GM23338 (cell line): ENCODE measurements around the gene DYRK3. TPM values are rescaled to one million over a fixed set of nuclear protein-coding genes. Genes with fewer than 3 reads are reported as not detected.

Experiments used
- ATAC-seq: fragments of 200-7000 bp; cut with Tn5 transposase; 3 replicates; pipeline ENCODE4 v1.9.1; 2020
- DNase-seq: peaks from one replicate; pipeline ENCODE4 v3.0.0-alpha.2; 2015; ENCODE audit warnings: low spot score
- H2AFZ ChIP-seq: fragments of 200-600 bp; sonication (generic); 2 replicates; pipeline ENCODE4 v1.8.0; 2016; ENCODE audit warnings: antibody characterized with exemption, mild to moderate bottlenecking, moderate library complexity
- H3F3A ChIP-seq: fragments of 200-600 bp; sonication (generic); replicated peaks from 2 replicates; pipeline ENCODE4 v1.8.0; 2017; ENCODE audit warnings: antibody characterized with exemption, mixed run types, low read depth
- H3K27ac ChIP-seq: fragments of 200-600 bp; sonication (generic); 2 replicates; pipeline ENCODE4 v1.6.1; 2016; ENCODE audit warnings: low read depth
- H3K27me3 ChIP-seq: fragments of 200-600 bp; sonication (generic); 2 replicates; pipeline ENCODE4 v1.8.0; 2016; ENCODE audit warnings: mild to moderate bottlenecking, mixed run types, moderate library complexity; ENCODE audit not compliant: insufficient read depth
- H3K36me3 ChIP-seq: fragments of 200-600 bp; sonication (generic); 2 replicates; pipeline ENCODE4 v1.8.0; 2016; ENCODE audit warnings: mild to moderate bottlenecking; ENCODE audit not compliant: insufficient read depth
- H3K4me1 ChIP-seq: fragments of 200-600 bp; sonication (generic); 2 replicates; pipeline ENCODE4 v1.8.0; 2016; ENCODE audit warnings: mild to moderate bottlenecking, moderate library complexity; ENCODE audit not compliant: insufficient read depth
- H3K4me2 ChIP-seq: fragments of 200-600 bp; sonication (generic); 2 replicates; pipeline ENCODE4 v1.7.1; 2017; ENCODE audit warnings: mixed run types
- H3K4me3 ChIP-seq: fragments of 200-600 bp; sonication (generic); 2 replicates; pipeline ENCODE4 v1.6.1; 2016; ENCODE audit warnings: mixed run types
- H3K79me2 ChIP-seq: fragments of 200-600 bp; sonication (generic); replicated peaks from 2 replicates; pipeline ENCODE4 v1.8.0; 2017; ENCODE audit warnings: mild to moderate bottlenecking; ENCODE audit not compliant: insufficient read depth
- H3K9me2 ChIP-seq: fragments of 200-600 bp; sonication (generic); 2 replicates; pipeline ENCODE4 v1.8.0; 2017; ENCODE audit not compliant: insufficient read depth
- H4K20me1 ChIP-seq: fragments of 200-600 bp; sonication (generic); replicated peaks from 2 replicates; pipeline ENCODE4 v1.8.0; 2017; ENCODE audit warnings: mild to moderate bottlenecking; ENCODE audit not compliant: insufficient read depth
- H3K27ac Mint-ChIP-seq: 2 replicates; pipeline ENCODE4 v1.8.0; 2020; ENCODE audit warnings: inconsistent platforms, mild to moderate bottlenecking, moderate library complexity, mixed read lengths
- H3K27me3 Mint-ChIP-seq: 3 replicates; pipeline ENCODE4 v1.8.0; 2022; ENCODE audit warnings: low read depth, mild to moderate bottlenecking, moderate library complexity, mixed read lengths, inconsistent platforms; ENCODE audit not compliant: insufficient read depth, poor library complexity
- H3K36me3 Mint-ChIP-seq: 3 replicates; pipeline ENCODE4 v1.8.0; 2021; ENCODE audit warnings: low read depth, mild to moderate bottlenecking, inconsistent platforms, moderate library complexity, mixed read lengths
- H3K4me1 Mint-ChIP-seq: 3 replicates; pipeline ENCODE4 v1.8.0; 2020; ENCODE audit warnings: mild to moderate bottlenecking, inconsistent platforms, mixed read lengths
- H3K4me3 Mint-ChIP-seq: 3 replicates; pipeline ENCODE4 v1.8.0; 2021; ENCODE audit warnings: moderate library complexity, mild to moderate bottlenecking, inconsistent platforms, mixed read lengths
- H3K9me3 Mint-ChIP-seq: 3 replicates; pipeline ENCODE4 v1.8.0; 2020; ENCODE audit warnings: moderate library complexity, mild to moderate bottlenecking, inconsistent platforms, mixed read lengths
- CREB1 ChIP-seq: fragments of 250-450 bp; sonication (Bioruptor Pico); IDR thresholded peaks from 2 replicates; pipeline ENCODE4 v1.5.0; 2020; ENCODE audit warnings: low read depth, mild to moderate bottlenecking, moderate library complexity
- CTCF ChIP-seq, 2 experiments: fragments of 200-600 bp in 1 of 2; sonication (generic) in 1 of 2; conservative IDR thresholded peaks; 2 replicates each; pipeline versions ENCODE4 v1.5.1 to v1.6.1; 2016 to 2017; ENCODE audit warnings: antibody characterized with exemption in 2 of 2, low read depth in 2 of 2, mild to moderate bottlenecking in 2 of 2, moderate library complexity in 1 of 2
- ETS1 ChIP-seq: IDR thresholded peaks from 2 replicates; pipeline ENCODE4 v1.6.1; 2016; ENCODE audit warnings: antibody characterized with exemption
- EZH2 ChIP-seq: fragments of 200-600 bp; sonication (generic); IDR thresholded peaks from one replicate; pipeline ENCODE4 v1.8.0; 2017; ENCODE audit warnings: antibody characterized with exemption, mild to moderate bottlenecking, low read depth; ENCODE audit not compliant: unreplicated experiment
- EZH2phosphoT487 ChIP-seq: fragments of 200-600 bp; sonication (generic); IDR thresholded peaks from one replicate; pipeline ENCODE4 v1.8.1; 2018; ENCODE audit warnings: antibody characterized with exemption; ENCODE audit not compliant: unreplicated experiment
- POLR2AphosphoS5 ChIP-seq: IDR thresholded peaks from 2 replicates; pipeline ENCODE4 v1.6.1; 2016; ENCODE audit warnings: antibody characterized with exemption, low read depth
- STAT1 ChIP-seq: IDR thresholded peaks from one replicate; pipeline ENCODE4 v1.6.1; 2016; ENCODE audit warnings: antibody characterized with exemption; ENCODE audit not compliant: unreplicated experiment
- ZNF114 ChIP-seq: fragments of 250-450 bp; sonication (Bioruptor Pico); IDR thresholded peaks from 2 replicates; pipeline ENCODE4 v1.5.0; 2020; ENCODE audit warnings: mild to moderate bottlenecking, moderate library complexity
- ZNF331 ChIP-seq: fragments of 250-450 bp; sonication (Bioruptor Pico); IDR thresholded peaks from 2 replicates; pipeline ENCODE4 v1.5.0; 2020; ENCODE audit warnings: low read depth, mild to moderate bottlenecking, moderate library complexity
- ZNF462 ChIP-seq: fragments of 250-450 bp; sonication (Bioruptor Pico); IDR thresholded peaks from 2 replicates; pipeline ENCODE4 v1.5.0; 2020; ENCODE audit warnings: mild to moderate bottlenecking, moderate library complexity
- polyA plus RNA-seq: library from polyadenylated mRNA; unstranded; fragments of >200 nt; fragmentation: Nextera tagmentation; extraction: Ambion mirVana; gene quantifications from 2 replicates; pipeline ENCODE4 v1.2.1, GENCODE V29; 2016
- total RNA-seq: library from RNA; depleted of rRNA; stranded (reverse); fragments of >200 nt; shearing (Covaris generic); gene quantifications from 2 replicates; pipeline ENCODE4 v1.2.3, GENCODE V29; 2014

Gene DYRK3
- total and polyA plus RNA-seq, 2 experiments from 2014 or later = 2.9 to 9.5 TPM

- TF ChIP-seq ZNF462 (CRISPR knock-in tag) (no peak), CREB1 (CRISPR knock-in tag) (no peak), CTCF (conservative IDR thresholded peaks at IDR 0.05; ENCODE audit: low read depth in 2 of 2) (no peak), POLR2AphosphoS5 (no peak)
Observed at GRCh38 chr1:206591226-206591625, 44.1 kb upstream of the DYRK3 start (continued).

GRCh38 chr1:206591696-206592095, 43.6 kb upstream of the DYRK3 start:
- H3K4me1 Mint-ChIP-seq = peaks cover 6% of the 10 kb centered on the region; the same call in 2 of the 3 replicates
- peaks cover 10% of the 10 kb centered on the region for H3K36me3 ChIP-seq
- H3K79me2 ChIP-seq = no peaks in the 10 kb centered on the region
- no peak overlapping the region for H3K27ac ChIP-seq
- no peak overlapping the region for H3K27ac Mint-ChIP-seq
- H3K27me3 ChIP-seq = no peaks in the 10 kb centered on the region
- H3F3A ChIP-seq = no peaks in the 10 kb centered on the region
- no peaks in the 10 kb centered on the region for H3K9me3 Mint-ChIP-seq
- H3K4me3 Mint-ChIP-seq = no peak overlapping the region
- H3K36me3 Mint-ChIP-seq = peaks cover 41% of the 10 kb centered on the region
- H3K4me1 ChIP-seq = no peaks in the 10 kb centered on the region
- no peak for DNase-seq
- H3K4me3 ChIP-seq = no peak overlapping the region
- no peak overlapping the region for H2AFZ ChIP-seq
- H3K9me2 ChIP-seq = no peaks in the 10 kb centered on the region
- H3K27me3 Mint-ChIP-seq = no peaks in the 10 kb centered on the region
- H3K4me2 ChIP-seq = no peak overlapping the region
- no peak for ATAC-seq
- peaks cover 8% of the 10 kb centered on the region; the same call in 1 of the 2 replicates for H4K20me1 ChIP-seq
- TF ChIP-seq POLR2AphosphoS5 = no peak
- TF ChIP-seq EZH2phosphoT487 = no peak
- no peak for TF ChIP-seq ZNF331
- TF ChIP-seq ZNF114 (CRISPR knock-in tag) = no peak
- TF ChIP-seq EZH2 = no peak
- TF ChIP-seq STAT1 = no peak
- TF ChIP-seq ETS1 = no peak
